Heart right ventricle (tissue), 16 donors: ENCODE results near the gene GTF2I. TPM values are rescaled to one million over a fixed set of nuclear protein-coding genes. Genes with fewer than 3 reads are reported as not detected.

Experiments
- ATAC-seq, 8 donors: fragments of 200-7000 bp; cut with Tn5 transposase; one replicate each; pipeline ENCODE4 v1.9.1; 2020; ENCODE audit warnings: mild to moderate bottlenecking in 8 of 8, moderate library complexity in 8 of 8, moderate number of reproducible peaks in 1 of 8
- DNase-seq, 2 donors: peaks; one replicate each; pipeline ENCODE4 v3.0.0-alpha.2; 2020
- H3K27ac ChIP-seq, 10 donors: fragments of 200-600 bp; sonication (generic) in 2 of 10; one replicate each; pipeline versions ENCODE4 v1.5.0 to v1.8.0; 2020 to 2022; ENCODE audit warnings: mild to moderate bottlenecking in 3 of 10
- H3K27me3 ChIP-seq, 7 donors: fragments of 200-600 bp; one replicate each; pipeline ENCODE4 v1.8.0; 2021 to 2022; ENCODE audit warnings: mild to moderate bottlenecking in 2 of 7
- H3K36me3 ChIP-seq, 9 donors: fragments of 200-600 bp; sonication (generic) in 1 of 9; one replicate each; pipeline versions ENCODE4 v1.5.0 to v1.8.0; 2020 to 2022; ENCODE audit warnings: mild to moderate bottlenecking in 2 of 9
- H3K4me1 ChIP-seq, 9 donors: fragments of 200-600 bp; sonication (generic) in 1 of 9; one replicate each; pipeline versions ENCODE4 v1.5.0 to v1.8.0; 2020 to 2022; ENCODE audit warnings: mild to moderate bottlenecking in 4 of 9
- H3K4me3 ChIP-seq, 10 donors: fragments of 200-600 bp; sonication (generic) in 2 of 10; one replicate each; pipeline versions ENCODE4 v1.5.0 to v1.8.0; 2020 to 2022; ENCODE audit warnings: mild to moderate bottlenecking in 7 of 10, moderate library complexity in 2 of 10
- H3K9me3 ChIP-seq, 11 donors: fragments of 200-600 bp in 10 of 11; sonication (generic) in 2 of 11; one replicate each; pipeline versions ENCODE4 v1.5.0 to v1.8.0; 2013 to 2022; ENCODE audit warnings: mild to moderate bottlenecking in 2 of 11, control low read depth in 1 of 11, moderate library complexity in 1 of 11
- CTCF ChIP-seq, 9 donors: fragments of 200-600 bp; sonication (generic) in 2 of 9; IDR thresholded peaks; one replicate each; pipeline versions ENCODE4 v1.5.0 to v1.8.0; 2021 to 2022; ENCODE audit warnings: antibody characterized with exemption in 9 of 9, mild to moderate bottlenecking in 5 of 9, moderate library complexity in 1 of 9
- WGBS, 2 donors: extraction: QIAGEN DNeasy Blood & Tissue Kit; methylation state at CpG; one replicate each; pipeline ENCODE4 v1.1.7; 2013; ENCODE audit warnings: inconsistent platforms in 1 of 2; 5-methylcytosine and 5-hydroxymethylcytosine counted together
- intact Hi-C, 10 donors: fragments of 100-400 bp; cut with DNase I; formaldehyde crosslinking; loops; one replicate each; pipeline versions ENCODE4 v1.11.1 to v1.14.2; 2022
- polyA plus RNA-seq, 2 donors: library from polyadenylated mRNA; stranded (reverse); fragments of 200-250 nt; gene quantifications; one replicate each; pipeline ENCODE4 v1.2.3, GENCODE V29; 2013
- total RNA-seq, 10 donors: library from RNA; stranded (reverse); fragmentation: NEBNext Ultra II Directional in 3 of 10; extraction: Animal tissue kit (Norgen Biotek cat#: 25700) in 3 of 10; gene quantifications; one replicate each; pipeline versions ENCODE4 v1.2.1 to v1.2.4, GENCODE V29; 2021 to 2023
- donor health status: Arrhythmogenic right ventricular cardiomyopathy.
- donor health status: ischemic (EF 13 %, LVEDD 7.1; RV severe dilation, severe dysfunction).
- donor health status: healthy with polysubstance abuse.
- donor health status: DM: no; HTN: yes; CAD: no.
- donor health status: DM: no; HTN: no; CAD: no.
- donor health status: ischemic (EF 25% LVEDD 6.9; RV normal size, moderate dysfunction).
- donor health status: ischemic (EF 25% LVEDD 5.7; RV mildly dilated, moderate dysfunction).
- donor health status: healthy.
- donor health status: DM: yes; HTN: yes; CAD: no.
- donor health status: Ischemic cardiomyopathy.
- donor health status: ischemic (EF 35%, LVEDD 5.7; RV mildly dilated, moderate dysfunction).
- donor health status: nonischemic (EF 11% LVEDD 7.7; RV severe dilation, severe dysfunction).
- donor health status: DM: yes; HTN: yes; CAD: no.
- donor health status: PGD.
- donor health status: ischemic (EF 29% LVEDD 5.4; RV normal size, mild dysfunction).
- donor health status: nonischemic (EF 23%, LVEDD 6.1; RV moderate dilation, normal function).

Gene GTF2I
- total and polyA plus RNA-seq, 12 donors = 18.9 to 152 (median 116) TPM

DNA sequence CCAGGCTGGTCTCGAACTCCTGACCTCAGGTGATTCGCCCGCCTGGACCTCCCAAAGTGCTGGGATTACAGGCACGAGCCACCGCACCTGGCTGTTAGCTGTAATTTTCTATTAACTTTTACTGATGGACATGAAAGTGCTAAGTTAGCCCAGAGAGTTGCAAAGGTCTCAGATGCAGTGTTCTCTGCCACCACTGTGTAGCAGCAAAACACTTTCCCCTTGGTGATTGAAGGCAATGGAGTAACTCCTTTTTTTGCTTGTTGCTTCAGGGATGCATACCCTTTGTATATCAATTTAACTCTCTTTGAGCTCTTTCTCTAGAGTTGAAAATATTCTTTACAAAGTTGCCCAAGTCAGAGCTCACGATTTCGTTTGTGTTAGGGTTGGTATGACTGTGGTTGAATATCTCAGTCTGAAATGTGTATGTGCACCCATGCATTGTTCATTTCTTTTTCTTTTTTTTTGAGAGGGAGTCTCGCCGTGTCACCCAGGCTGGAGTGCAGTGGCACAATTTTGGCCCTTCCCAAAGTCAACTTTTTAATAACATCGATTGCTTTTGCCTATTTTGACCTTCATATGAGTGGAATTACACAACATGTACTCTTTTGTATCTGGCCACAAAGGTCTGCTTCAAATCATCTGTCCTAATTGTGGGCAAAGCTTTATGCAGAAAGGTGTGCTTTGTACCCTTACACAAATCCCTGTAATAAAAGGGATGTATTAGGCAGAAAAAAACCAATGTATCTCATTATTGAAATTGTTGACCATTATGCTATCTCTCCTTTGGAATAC is 52.6 kb downstream of the GTF2I start:
- ATAC-seq (no peak), DNase-seq (no peak)
- Histone ChIP-seq H3K9me3 (peaks cover 0 to 19% (median 9%) of the 10 kb centered on the region in 11 donors), H3K36me3 (peaks cover 0 to 100% (median 87%) of the 10 kb centered on the region in 9 donors), H3K4me1 (no peaks in the 10 kb centered on the region), H3K27ac (no peak overlapping the region), H3K27me3 (no peaks in the 10 kb centered on the region), H3K4me3 (no peak overlapping the region)
- WGBS, 2 donors = 93 to 97% methylated on average over 10 of the region's 10 CpGs
- TF ChIP-seq CTCF (IDR thresholded peaks at IDR 0.05) = peak in 1 of 9 donors; percentile 19
- intact Hi-C loops = loop anchor here in 2 of 10 donors (10.0 kb wide), 2 partner anchors 45 to 75 kb away; no protein-coding TSS in a partner anchor

- Histone ChIP-seq H3K4me1 (no peaks in the 10 kb centered on the region), H3K36me3 (peaks cover 0 to 99% (median 60%) of the 10 kb centered on the region in 9 donors), H3K4me3 (no peak overlapping the region), H3K9me3 (peaks cover 0 to 19% (median 9%) of the 10 kb centered on the region in 11 donors), H3K27ac (no peak overlapping the region), H3K27me3 (no peaks in the 10 kb centered on the region)
- DNase-seq (no peak), ATAC-seq (no peak)
- TF ChIP-seq CTCF (IDR thresholded peaks at IDR 0.05) = no peak
- intact Hi-C loops = loop anchor here in 1 of 10 donors (10.0 kb wide), 1 partner anchor 49 kb away; no protein-coding TSS in a partner anchor
These were observed 56.0 kb downstream of the GTF2I start for GRCh38 chr7:74713567-74713966.

GRCh38 chr7:74717889-74718288 is 60.4 kb downstream of the GTF2I start:
- Histone ChIP-seq H3K27me3 (no peaks in the 10 kb centered on the region), H3K4me3 (no peak overlapping the region), H3K4me1 (no peaks in the 10 kb centered on the region), H3K27ac (no peak overlapping the region), H3K36me3 (peaks cover 0 to 100% (median 35%) of the 10 kb centered on the region in 9 donors), H3K9me3 (peaks cover 0 to 15% (median 9%) of the 10 kb centered on the region in 11 donors)
- WGBS, 2 donors = 90 to 93% methylated on average over 9 of the region's 9 CpGs
- DNase-seq (no peak), ATAC-seq (no peak)
- no peak for TF ChIP-seq CTCF (IDR thresholded peaks at IDR 0.05)
- intact Hi-C loops = loop anchor here in 1 of 10 donors (10.0 kb wide), 1 partner anchor 53 kb away; no protein-coding TSS in a partner anchor

DNA sequence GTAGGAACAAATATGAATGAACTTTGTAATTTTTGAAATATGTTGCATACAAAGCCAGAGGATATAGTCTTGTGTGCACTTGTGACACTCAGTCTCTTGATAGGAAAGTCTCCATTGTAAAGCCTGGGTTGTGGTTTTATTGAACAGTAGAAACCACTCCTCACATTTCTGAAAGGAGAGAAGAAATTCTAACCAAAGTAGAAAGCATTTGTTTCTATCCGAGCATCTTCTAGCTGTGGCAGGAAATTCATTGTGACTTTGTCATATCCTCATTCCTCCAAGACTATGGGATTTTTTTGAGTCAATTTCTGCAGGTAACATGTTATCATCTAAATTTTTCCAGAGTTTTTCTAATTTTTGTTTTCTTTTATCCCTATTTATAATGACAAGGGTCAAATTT is 60.8 kb downstream of the GTF2I start:
- H3K36me3 ChIP-seq = peaks cover 0 to 99% (median 31%) of the 10 kb centered on the region in 9 donors
- intact Hi-C loops = loop anchor here in 1 of 10 donors (10.0 kb wide), 1 partner anchor 54 kb away; no protein-coding TSS in a partner anchor

More for the DNA sequence above, 60.8 kb downstream of the GTF2I start:
- no peak overlapping the region for H3K27ac ChIP-seq
- DNase-seq (no peak), ATAC-seq (no peak)
- no peak for TF ChIP-seq CTCF (IDR thresholded peaks at IDR 0.05)
- no peaks in the 10 kb centered on the region for H3K4me1 ChIP-seq
- H3K9me3 ChIP-seq = peaks cover 0 to 11% (median 5%) of the 10 kb centered on the region in 11 donors
- H3K4me3 ChIP-seq = no peak overlapping the region
- no peaks in the 10 kb centered on the region for H3K27me3 ChIP-seq
- 76 to 82% methylated on average over 1 of the region's 1 CpG for WGBS, 2 donors
